GM18498 (cell line): ENCODE measurements around the gene HACD2.

Source experiments
- ATAC-seq: cut with Tn5 transposase; IDR thresholded peaks from one replicate; pipeline ENCODE4 v1.9.1; 2021; ENCODE audit warnings: mild to moderate bottlenecking, moderate library complexity; ENCODE audit not compliant: unreplicated experiment

HACD2 gene

GRCh38 chr3:123571973-123572365, 12.9 kb downstream of the HACD2 start:
- ATAC-seq, result no peak

DNA sequence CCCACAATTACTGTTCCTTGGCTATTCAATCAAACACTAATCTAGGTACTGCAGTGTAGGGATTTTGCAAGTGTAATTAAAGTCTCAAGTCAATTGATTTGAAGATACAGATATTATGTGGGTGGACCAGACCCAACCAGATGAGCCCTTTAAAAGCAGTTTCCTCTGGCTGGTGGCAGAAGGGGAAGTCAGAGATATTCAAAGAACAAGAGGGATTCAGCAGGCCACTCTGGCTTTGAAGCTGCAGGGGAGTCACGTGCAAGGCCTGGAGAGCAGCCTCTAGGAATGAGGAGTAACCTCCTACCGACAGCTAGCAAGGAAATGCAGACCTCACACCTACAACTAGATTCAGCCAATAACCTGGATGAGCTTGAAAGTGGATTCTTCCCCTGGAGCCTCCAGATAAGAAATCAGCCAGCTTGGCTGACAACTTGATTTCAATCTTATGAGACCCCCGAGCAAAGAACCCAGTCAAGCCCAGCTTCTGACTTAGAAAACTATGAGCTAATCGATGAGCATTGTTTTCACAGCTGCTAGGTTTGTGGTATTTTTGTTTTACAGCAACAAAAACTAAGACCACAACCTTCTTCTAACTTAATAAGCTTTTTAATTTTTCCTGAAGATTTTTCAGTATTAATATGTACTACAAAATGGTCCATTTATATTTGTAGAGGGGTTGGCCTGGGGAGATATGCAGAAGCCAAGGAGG, 13.4 kb downstream of the HACD2 start:
- ATAC-seq, result no peak

DNA sequence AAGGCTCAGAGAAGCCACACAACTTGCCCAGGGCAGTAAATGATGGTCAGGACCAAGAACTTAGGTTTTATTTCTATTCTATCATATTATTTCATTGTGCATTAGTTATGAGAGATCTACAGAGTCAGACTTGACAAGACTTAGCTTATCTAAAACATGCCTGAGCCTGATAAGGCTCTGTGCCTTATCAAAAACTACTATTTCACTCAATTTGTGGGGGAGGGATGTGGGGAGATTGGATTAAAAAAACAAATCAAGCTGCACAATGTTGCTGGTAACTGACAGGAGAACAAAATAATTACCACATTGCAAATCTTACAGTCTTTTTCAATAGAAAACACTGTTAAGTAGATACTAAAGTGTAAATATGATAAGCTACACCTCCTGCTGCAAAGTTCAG, 16.0 kb downstream of the HACD2 start:
- no peak for ATAC-seq

DNA sequence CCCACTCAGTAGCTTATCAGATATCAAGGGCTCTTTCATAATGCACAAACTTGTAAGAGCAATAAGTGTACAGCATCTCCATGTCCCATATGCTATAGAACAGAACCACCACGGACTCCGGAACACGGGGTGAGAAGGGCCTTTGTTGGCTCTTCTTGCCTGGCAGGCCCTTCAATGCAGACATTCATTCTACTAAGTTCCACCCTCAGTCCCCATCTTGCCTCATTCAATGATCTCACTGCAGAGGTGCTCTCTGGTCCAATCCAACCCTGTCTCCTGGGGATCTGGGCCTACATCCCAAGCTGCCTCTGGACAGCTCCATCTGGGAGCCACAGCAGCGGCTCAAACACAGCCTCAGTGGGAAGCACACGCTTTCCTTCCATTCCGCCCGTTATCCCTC, 16.8 kb downstream of the HACD2 start:
- ATAC-seq, result no peak

- ATAC-seq, result no peak
Measured at GRCh38 chr3:123564056-123564455, 20.8 kb downstream of the HACD2 start.

DNA sequence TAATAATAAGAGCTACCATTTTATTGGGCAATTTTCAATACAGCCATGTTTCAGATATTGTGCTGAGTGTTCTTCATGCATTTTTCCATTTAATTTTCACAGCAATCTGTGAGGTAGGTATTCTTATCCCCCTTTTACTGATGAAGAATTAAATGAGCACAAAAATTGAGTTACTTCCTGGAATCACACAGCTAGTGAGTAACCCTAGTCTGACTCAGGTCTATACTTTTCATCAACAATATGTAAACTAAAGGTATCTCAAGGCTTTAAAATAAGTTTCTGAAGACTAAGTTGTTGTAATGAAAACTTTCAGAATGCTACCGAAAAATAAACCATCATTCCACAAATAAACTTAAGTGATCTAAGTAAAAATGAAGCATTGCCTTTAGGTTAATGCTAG, 22.3 kb downstream of the HACD2 start:
- ATAC-seq, result no peak

DNA sequence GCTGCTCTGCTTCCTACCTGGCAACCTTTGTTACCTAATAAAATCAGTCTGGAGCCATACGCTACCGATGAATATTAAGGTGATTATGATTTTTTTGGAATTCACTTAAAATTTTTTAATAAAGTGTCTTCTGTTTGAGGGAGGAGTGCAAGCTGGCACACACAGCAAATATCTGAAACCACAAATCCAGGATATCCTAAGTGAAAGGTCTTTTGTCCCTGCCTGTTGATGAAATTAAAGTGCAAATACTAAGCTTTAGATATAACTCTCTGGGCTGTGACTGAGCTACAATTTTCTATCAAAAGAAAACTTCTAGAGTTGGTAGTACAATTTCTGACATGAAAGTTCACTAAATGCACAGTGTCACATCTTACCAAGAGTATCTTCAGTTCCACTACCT, 23.7 kb downstream of the HACD2 start:
- ATAC-seq, result no peak

GRCh38 chr3:123559040-123559861, 25.6 kb downstream of the HACD2 start:
- no peak for ATAC-seq

- no peak for ATAC-seq
Measured at GRCh38 chr3:123553536-123553935, 31.3 kb downstream of the HACD2 start.

- ATAC-seq, result no peak
Measured at GRCh38 chr3:123552768-123553167, 32.1 kb downstream of the HACD2 start.

GRCh38 chr3:123552095-123552714, 32.6 kb downstream of the HACD2 start:
- no peak for ATAC-seq

DNA sequence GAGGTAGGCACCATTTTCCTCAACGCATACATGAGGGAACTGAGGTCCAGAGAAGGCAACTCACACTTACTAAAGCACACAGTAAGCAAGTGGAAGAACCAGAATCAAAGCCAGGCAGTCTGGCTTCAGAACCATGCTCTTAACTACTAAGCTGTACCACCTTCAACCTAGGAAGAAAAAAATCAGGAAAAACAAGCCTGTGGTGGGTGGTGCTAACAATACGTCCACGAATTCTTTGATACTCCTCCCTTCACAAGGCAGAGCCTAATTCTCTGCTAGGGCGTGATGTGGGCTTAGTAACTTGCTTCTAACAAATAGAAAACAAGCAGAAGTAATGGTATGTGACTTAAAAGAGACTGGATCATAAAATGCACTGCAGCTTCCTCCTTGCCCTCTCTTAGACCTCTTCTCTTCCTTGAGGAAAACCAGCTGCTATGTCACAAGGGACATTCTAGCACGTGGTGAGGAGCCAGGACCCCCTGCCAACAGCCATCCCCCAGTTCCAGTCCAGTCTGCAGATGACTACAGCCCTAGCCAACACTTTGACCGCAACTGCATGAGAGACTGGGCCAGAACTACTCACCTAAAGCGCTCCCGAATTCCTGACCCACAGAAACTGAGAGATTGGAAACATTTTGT, 36.9 kb downstream of the HACD2 start:
- ATAC-seq, result no peak

DNA sequence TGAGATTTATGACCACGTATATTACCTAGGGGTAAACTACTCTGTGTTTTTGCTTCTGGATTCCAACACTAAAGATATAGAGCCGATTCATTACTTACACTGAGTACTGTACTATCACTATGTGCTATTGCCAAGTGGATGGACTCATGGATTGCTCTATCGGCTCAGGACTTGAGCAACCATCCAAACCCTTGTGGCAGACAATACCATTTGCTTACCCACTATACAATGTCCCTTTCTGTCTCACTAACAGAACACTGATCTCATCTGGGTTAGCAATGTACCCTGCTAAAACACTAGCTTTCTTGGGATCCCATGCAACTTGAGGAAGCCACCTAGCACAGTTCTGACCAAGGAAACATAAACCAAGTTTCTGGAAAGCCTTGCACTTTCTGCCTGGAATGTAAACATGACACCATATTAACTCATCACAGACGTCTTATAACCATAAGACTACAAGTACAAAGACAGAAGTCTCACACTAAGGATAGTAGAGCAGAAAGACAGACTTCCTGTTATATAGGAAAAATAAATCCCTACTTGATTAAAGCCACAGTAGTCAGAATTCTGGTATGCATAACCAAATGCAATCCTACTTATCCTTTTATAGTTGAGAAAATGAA, 38.6 kb downstream of the HACD2 start:
- no peak for ATAC-seq

GRCh38 chr3:123543950-123544349, 40.9 kb downstream of the HACD2 start:
- no peak for ATAC-seq

- ATAC-seq, result no peak
Measured at GRCh38 chr3:123540285-123540684, 44.6 kb downstream of the HACD2 start.

- peak; percentile 71 for ATAC-seq
Measured at GRCh38 chr3:123536153-123536895, 48.5 kb downstream of the HACD2 start.

- ATAC-seq, result no peak
Measured at GRCh38 chr3:123535580-123535979, 49.3 kb downstream of the HACD2 start.

DNA sequence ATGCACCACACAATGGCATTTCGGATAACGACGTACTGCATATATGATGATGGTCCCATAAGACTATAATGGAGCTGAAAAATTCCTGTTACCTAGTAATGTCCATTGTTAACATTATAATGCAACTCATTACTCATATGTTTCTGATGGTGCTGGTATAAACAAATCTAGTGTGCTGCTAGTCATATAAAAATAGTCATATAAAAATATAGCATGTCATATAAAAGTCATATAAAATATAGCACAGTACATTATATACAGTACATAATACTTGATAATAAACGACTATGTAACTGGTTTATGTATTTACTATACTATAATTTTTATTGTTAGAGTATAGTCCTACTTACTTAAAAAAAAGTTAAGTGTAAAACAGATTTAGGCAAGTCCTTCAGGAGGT, 50.6 kb downstream of the HACD2 start:
- no peak for ATAC-seq

DNA sequence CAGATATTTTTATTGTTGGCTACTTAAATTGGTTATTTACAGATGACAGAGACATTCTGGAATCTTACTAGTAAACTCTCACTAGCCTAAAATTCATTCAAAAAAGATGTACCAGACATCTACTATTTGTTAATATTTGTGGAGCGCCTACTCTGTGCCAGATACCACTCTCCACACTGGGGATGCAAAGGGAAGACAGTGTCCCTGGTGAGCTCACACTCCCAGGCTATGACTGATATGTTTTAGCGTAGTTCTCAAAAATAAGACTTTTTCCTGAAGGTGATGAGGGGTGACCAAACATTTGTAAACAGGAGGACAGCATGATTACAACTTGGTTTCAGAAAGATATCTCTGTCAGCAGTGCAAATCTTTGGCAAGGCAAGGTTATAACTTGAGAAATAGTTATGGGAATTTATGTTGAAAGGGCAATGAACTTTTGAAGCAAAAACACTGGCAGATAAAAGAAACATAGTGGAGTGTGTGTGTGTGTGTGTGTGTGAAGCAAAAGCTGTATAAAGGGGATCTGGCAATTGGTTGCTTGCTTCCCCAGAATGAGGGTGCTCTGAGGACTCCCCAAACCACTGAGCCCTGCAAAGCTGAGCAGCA, 51.2 kb downstream of the HACD2 start:
- no peak for ATAC-seq

- no peak for ATAC-seq
Measured at GRCh38 chr3:123528130-123528529, 56.7 kb downstream of the HACD2 start.
